Measurements from ENCODE around the gene PCNX2.

PCNX2 gene

GRCh38 chr1:233268389-233269022 is 27.0 kb downstream of the PCNX2 start:
- in situ Hi-C loops (cut with MboI; ENCODE audit: low sequenced_read_pairs), result no loop called here

GRCh38 chr1:233261695-233262094 is 33.8 kb downstream of the PCNX2 start:
- in situ Hi-C loops (cut with MboI; ENCODE audit: low sequenced_read_pairs), result no loop called here

GRCh38 chr1:233261206-233261605 is 34.3 kb downstream of the PCNX2 start:
- in situ Hi-C loops (cut with MboI; ENCODE audit: low sequenced_read_pairs), result no loop called here

DNA sequence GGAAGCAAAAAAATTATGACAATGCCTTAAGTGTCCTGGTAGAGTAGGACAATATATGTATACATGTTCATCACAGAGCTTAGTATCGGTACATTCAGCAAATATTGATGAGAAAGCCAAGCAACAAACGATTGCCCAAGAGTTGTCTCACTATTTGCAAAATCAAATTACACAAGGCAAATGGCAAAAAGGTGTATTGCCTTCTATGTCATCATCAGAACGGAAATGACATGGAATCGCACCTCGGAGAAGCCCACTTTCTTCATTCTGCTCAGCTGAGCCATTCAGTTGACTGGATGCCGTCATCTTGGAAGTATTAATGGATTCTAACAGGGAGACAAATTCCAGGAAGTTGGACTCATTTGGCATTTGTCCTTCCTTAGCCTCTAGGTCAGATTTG is 37.7 kb downstream of the PCNX2 start:
- in situ Hi-C loops (cut with MboI; ENCODE audit: low sequenced_read_pairs), result no loop called here

DNA sequence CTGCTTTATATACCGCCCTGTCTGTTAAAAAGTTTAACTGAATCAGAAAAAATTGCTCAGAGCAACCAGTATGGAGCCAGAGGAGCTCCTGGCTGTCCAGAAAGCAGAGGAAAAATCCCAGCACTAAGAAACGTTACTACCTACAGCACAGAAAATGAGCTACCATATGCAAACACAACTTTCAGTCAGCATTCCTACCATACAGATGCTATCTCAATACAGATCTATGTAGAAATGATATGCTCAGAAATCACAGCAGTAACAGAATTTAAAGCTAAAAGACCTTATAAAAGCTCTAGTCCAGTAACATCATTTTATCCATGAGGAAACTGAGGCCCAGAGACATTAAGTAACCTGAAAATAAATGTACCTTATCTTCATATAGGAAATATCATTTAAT is 38.7 kb downstream of the PCNX2 start:
- in situ Hi-C loops (cut with MboI; ENCODE audit: low sequenced_read_pairs), result no loop called here

DNA sequence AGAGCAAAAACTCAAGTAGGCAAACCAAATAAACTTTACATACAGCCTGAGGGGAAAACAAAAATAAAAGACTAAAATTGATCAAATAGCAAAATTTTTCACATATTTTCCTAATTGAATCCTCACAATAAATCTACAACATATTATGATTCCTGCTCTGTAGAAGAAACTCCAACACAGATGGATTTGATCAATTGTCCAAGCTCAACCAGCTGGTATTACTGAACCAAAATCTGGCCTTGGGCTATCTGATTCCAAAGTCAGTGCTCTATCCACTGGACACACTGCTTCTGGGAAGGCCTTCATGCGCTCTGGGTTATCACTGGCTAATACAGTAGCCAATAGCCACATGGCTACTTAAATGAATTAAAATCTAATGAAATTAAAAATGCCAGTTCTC is 39.3 kb downstream of the PCNX2 start:
- in situ Hi-C loops (cut with MboI; ENCODE audit: low sequenced_read_pairs), result no loop called here

- in situ Hi-C loops (cut with MboI; ENCODE audit: low sequenced_read_pairs), result no loop called here
Measured at GRCh38 chr1:233255145-233255544, 40.4 kb downstream of the PCNX2 start.

DNA sequence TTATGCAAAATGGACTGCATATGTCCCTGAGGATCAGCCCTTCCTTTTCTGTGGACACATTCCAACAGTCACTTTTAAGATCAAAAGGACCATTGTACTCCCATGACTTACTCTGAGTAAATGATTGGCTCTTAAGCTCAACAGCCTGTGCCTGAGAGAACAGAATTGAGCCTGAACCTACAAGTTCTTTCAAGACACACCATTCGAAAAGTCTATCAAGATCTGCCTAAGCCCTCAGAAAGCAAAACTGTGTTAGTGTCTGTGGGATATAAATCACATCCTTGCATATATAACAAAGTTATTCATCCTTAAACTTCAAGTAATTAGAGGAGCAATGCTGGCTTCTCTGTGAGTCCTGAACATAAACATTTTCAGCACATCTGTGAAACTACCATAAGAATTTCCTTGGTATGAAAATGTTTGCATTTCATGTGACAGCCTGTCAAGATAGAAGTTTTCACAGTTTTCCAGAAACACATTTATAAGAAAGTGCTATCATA is 41.6 kb downstream of the PCNX2 start:
- in situ Hi-C loops (cut with MboI; ENCODE audit: low sequenced_read_pairs), result no loop called here

- in situ Hi-C loops (cut with MboI; ENCODE audit: low sequenced_read_pairs), result no loop called here
Measured at GRCh38 chr1:233253231-233253831, 42.2 kb downstream of the PCNX2 start.

- in situ Hi-C loops (cut with MboI; ENCODE audit: low sequenced_read_pairs), result no loop called here
Measured at GRCh38 chr1:233252441-233252840, 43.1 kb downstream of the PCNX2 start.

DNA sequence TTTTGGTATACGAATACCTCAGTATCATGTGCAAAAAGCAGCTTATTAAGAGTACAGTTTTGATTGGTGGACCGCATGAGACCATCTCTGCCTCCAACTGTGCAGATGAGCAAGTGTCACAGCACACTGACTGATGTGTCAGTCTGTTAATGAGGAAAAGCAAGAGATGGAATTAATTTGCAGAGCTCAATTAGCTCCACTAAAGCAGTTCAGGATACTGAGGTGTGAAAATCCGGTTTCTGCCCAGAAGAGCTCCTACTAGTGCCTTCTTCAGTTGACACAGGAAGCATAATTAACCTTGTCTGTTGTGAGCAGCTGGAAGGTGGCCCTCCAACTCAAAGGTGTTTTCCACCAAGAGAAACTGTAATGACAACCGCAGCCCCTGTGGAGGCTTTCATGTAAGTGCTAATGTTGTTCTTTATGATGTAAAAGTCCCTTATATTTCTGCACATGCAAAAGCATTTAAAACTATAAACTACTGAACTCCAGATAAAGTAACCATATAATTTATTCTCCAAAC is 44.3 kb downstream of the PCNX2 start:
- in situ Hi-C loops (cut with MboI; ENCODE audit: low sequenced_read_pairs), result no loop called here

DNA sequence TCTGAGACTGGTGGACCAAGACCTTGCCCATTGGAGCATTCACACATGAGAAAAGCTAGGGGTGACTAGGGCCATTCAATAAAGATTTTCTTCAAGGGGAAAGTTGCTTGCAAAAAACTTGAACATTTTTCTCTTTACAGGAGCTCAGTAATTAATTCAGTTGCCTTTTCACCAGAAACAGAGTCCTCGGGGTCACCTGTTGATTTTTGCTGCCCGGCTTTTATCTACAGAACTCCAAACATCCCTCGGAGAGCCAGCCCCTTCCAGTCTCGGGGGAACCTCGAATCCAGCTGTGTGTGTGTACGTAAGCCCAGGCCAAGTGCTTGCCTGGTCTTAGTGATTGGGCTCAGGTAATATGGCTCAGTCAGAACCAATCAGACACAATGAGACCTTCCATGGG is 47.5 kb downstream of the PCNX2 start:
- in situ Hi-C loops (cut with MboI; ENCODE audit: low sequenced_read_pairs), result loop anchor here (25.0 kb wide), 1 partner anchor 611 kb away; the partner anchor contains the start of gene SIPA1L2

- in situ Hi-C loops (cut with MboI; ENCODE audit: low sequenced_read_pairs), result loop anchor here (25.0 kb wide), 1 partner anchor 610 kb away; the partner anchor contains the start of gene SIPA1L2
Measured at GRCh38 chr1:233246965-233247364, 48.6 kb downstream of the PCNX2 start.

GRCh38 chr1:233245191-233245765 is 50.2 kb downstream of the PCNX2 start:
- in situ Hi-C loops (cut with MboI; ENCODE audit: low sequenced_read_pairs), result loop anchor here (25.0 kb wide), 1 partner anchor 608 kb away; the partner anchor contains the start of gene SIPA1L2

DNA sequence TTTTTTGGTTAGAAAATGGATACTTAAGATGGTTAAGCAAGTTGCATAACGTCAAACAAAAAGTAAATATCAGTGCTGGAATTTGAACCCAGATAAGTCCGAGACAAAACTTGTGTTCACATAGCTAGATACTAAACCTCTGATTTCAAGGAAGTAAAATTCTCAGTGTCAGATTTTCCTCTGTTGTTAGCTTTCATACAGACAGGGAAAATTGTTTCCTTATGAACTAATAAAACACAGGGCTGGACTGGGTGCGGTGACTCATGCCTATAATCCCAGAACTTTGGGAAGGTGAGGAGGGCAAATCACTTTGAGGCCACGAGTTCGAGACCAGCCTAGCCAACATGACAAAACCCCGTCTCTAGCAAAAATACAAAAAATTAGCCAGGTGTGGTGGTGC is 51.3 kb downstream of the PCNX2 start:
- in situ Hi-C loops (cut with MboI; ENCODE audit: low sequenced_read_pairs), result loop anchor here (25.0 kb wide), 1 partner anchor 607 kb away; the partner anchor contains the start of gene SIPA1L2

DNA sequence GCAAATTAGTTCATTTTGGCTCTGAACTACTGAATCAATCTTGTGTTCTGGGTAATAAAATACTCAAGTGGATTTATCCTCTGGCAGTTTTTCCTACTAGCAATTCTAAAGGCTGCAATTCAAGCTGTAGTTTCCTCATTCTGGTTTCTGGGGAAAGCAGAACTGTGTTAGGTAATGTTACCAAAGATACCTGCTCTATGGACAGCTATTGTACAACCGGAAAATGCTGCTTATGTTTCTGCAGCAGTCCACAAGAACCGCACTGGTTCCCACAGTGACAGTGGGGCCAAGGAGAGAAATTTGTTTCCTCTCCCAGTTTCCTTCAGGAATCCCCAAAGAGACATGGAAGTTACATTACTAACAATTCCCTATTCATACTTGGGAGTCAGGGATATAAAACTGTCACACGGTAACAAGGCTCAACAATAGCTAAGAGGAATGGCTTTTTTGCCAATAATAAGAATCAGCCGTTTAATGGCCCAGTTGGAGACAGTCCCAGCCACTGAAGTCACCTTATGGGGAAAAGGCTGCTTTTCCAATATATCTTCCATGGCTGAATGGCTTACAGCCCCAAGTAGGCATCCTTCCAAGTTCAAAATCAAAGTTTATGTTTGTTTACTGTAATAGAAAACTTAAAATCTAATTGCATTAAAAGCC is 52.6 kb downstream of the PCNX2 start:
- in situ Hi-C loops (cut with MboI; ENCODE audit: low sequenced_read_pairs), result loop anchor here (25.0 kb wide), 1 partner anchor 606 kb away; the partner anchor contains the start of gene SIPA1L2

GRCh38 chr1:233241759-233242158 is 53.8 kb downstream of the PCNX2 start:
- in situ Hi-C loops (cut with MboI; ENCODE audit: low sequenced_read_pairs), result loop anchor here (25.0 kb wide), 1 partner anchor 604 kb away; the partner anchor contains the start of gene SIPA1L2

GRCh38 chr1:233240829-233241682 is 54.5 kb downstream of the PCNX2 start:
- in situ Hi-C loops (cut with MboI; ENCODE audit: low sequenced_read_pairs), result loop anchor here (25.0 kb wide), 1 partner anchor 604 kb away; the partner anchor contains the start of gene SIPA1L2

GRCh38 chr1:233240371-233240770 is 55.2 kb downstream of the PCNX2 start:
- in situ Hi-C loops (cut with MboI; ENCODE audit: low sequenced_read_pairs), result loop anchor here (25.0 kb wide), 1 partner anchor 603 kb away; the partner anchor contains the start of gene SIPA1L2

- in situ Hi-C loops (cut with MboI; ENCODE audit: low sequenced_read_pairs), result loop anchor here (25.0 kb wide), 1 partner anchor 602 kb away; the partner anchor contains the start of gene SIPA1L2
Measured at GRCh38 chr1:233238884-233239431, 56.6 kb downstream of the PCNX2 start.
